Gastroesophageal sphincter (tissue), 4 donors: Measurements from ENCODE around the gene NBAS. TPM values are rescaled to one million over a fixed set of nuclear protein-coding genes. Genes with fewer than 3 reads are reported as not detected.

Experiments used
- ATAC-seq: fragments of 150-250 bp; one replicate; pipeline ENCODE4 v1.9.1; 2016; ENCODE audit warnings: mild to moderate bottlenecking, moderate library complexity
- H3K27ac ChIP-seq, 4 donors: fragments of 200-600 bp; sonication (generic) in 3 of 4; 1 replicate in 3 of 4; 2 replicates in 1 of 4; pipeline ENCODE4 v1.5.1; 2016 to 2019
- H3K27me3 ChIP-seq: fragments of 200-600 bp; sonication (generic); one replicate; pipeline ENCODE4 v1.5.1; 2019
- H3K36me3 ChIP-seq, 2 donors: fragments of 200-600 bp; sonication (generic); one replicate each; pipeline ENCODE4 v1.5.1; 2019; ENCODE audit warnings: control low read depth in 1 of 2
- H3K4me1 ChIP-seq, 3 donors: fragments of 200-600 bp; sonication (generic); 1 replicate in 2 of 3; 2 replicates in 1 of 3; pipeline ENCODE4 v1.5.1; 2016 to 2019; ENCODE audit warnings: control low read depth in 2 of 3
- H3K4me3 ChIP-seq, 2 donors: fragments of 200-600 bp; sonication (generic); one replicate each; pipeline ENCODE4 v1.5.1; 2019; ENCODE audit warnings: mild to moderate bottlenecking in 1 of 2, moderate library complexity in 1 of 2
- H3K9me3 ChIP-seq, 3 donors: fragments of 200-600 bp; sonication (generic); one replicate each; pipeline ENCODE4 v1.5.1; 2017 to 2019; ENCODE audit warnings: control low read depth in 2 of 3
- CTCF ChIP-seq, 4 experiments: fragments of 200-600 bp in 2 of 4; fragments of 450-650 bp in 2 of 4; sonication (generic) in 1 of 4; IDR thresholded peaks; one replicate each; pipeline ENCODE4 v1.5.1; 2017 to 2019; ENCODE audit warnings: antibody characterized with exemption in 4 of 4, mild to moderate bottlenecking in 2 of 4, moderate library complexity in 2 of 4
- EP300 ChIP-seq: sonication (generic); formaldehyde crosslinking; IDR thresholded peaks from one replicate; pipeline ENCODE4 v1.6.1; 2017; ENCODE audit warnings: antibody characterized with exemption, mild to moderate bottlenecking
- POLR2A ChIP-seq, 2 donors: fragments of 450-650 bp; IDR thresholded peaks; one replicate each; pipeline ENCODE4 v1.6.1; 2017; ENCODE audit warnings: antibody characterized with exemption in 2 of 2, mild to moderate bottlenecking in 2 of 2, moderate library complexity in 1 of 2
- POLR2AphosphoS5 ChIP-seq: sonication (generic); formaldehyde crosslinking; IDR thresholded peaks from one replicate; pipeline ENCODE4 v1.6.1; 2017; ENCODE audit warnings: antibody characterized with exemption
- WGBS, 2 donors: methylation state at CpG; one replicate each; pipeline ENCODE4 v1.1.5; 2018; ENCODE audit warnings: low coverage in 1 of 2; 5-methylcytosine and 5-hydroxymethylcytosine counted together
- total RNA-seq, 4 donors: library from RNA; depleted of rRNA; stranded (reverse); fragments of >200 nt; gene quantifications; one replicate each; pipeline ENCODE4 v1.1.0, GENCODE V29; 2016

NBAS gene
- total RNA-seq, 4 donors from 2014 or later, result 34.9 to 50.9 (median 40.4) TPM

GRCh38 chr2:15472876-15473275, 88.3 kb downstream of the NBAS start:
- WGBS, 2 donors, result 76 to 90% methylated on average over 4 of the region's 4 CpGs
- no peak for TF ChIP-seq POLR2A (IDR thresholded peaks at IDR 0.05)
- TF ChIP-seq POLR2AphosphoS5, result no peak
- no peak for TF ChIP-seq EP300
- TF ChIP-seq CTCF (IDR thresholded peaks at IDR 0.05), result no peak
- H3K27ac ChIP-seq, result no peak overlapping the region
- no peak for ATAC-seq
- H3K4me3 ChIP-seq, result no peak overlapping the region
- H3K27me3 ChIP-seq, result no peaks in the 10 kb centered on the region
- H3K36me3 ChIP-seq, result peaks cover 0 to 79% of the 10 kb centered on the region in 2 donors
- H3K4me1 ChIP-seq, result no peaks in the 10 kb centered on the region
- no peaks in the 10 kb centered on the region for H3K9me3 ChIP-seq

- 67 to 89% methylated on average over 1 of the region's 3 CpGs for WGBS, 2 donors
- Histone ChIP-seq H3K27me3 (no peaks in the 10 kb centered on the region), H3K9me3 (no peaks in the 10 kb centered on the region), H3K4me3 (no peak overlapping the region), H3K4me1 (no peaks in the 10 kb centered on the region), H3K27ac (no peak overlapping the region), H3K36me3 (peaks cover 4 to 82% of the 10 kb centered on the region in 2 donors)
- no peak for ATAC-seq
- TF ChIP-seq EP300 (no peak), POLR2A (IDR thresholded peaks at IDR 0.05) (no peak), CTCF (IDR thresholded peaks at IDR 0.05) (no peak), POLR2AphosphoS5 (no peak)
These were observed 89.0 kb downstream of the NBAS start for GRCh38 chr2:15472133-15472532.

- Histone ChIP-seq H3K4me3 (no peak overlapping the region), H3K4me1 (no peaks in the 10 kb centered on the region), H3K27me3 (no peaks in the 10 kb centered on the region), H3K9me3 (no peaks in the 10 kb centered on the region), H3K27ac (no peak overlapping the region), H3K36me3 (peaks cover 4 to 82% of the 10 kb centered on the region in 2 donors)
- TF ChIP-seq EP300, result no peak
- no peak for TF ChIP-seq POLR2A (IDR thresholded peaks at IDR 0.05)
- TF ChIP-seq POLR2AphosphoS5, result no peak
- no peak for TF ChIP-seq CTCF (IDR thresholded peaks at IDR 0.05)
- WGBS, 2 donors, result 91 to 100% methylated on average over 1 to 2 of the region's 2 CpGs
- ATAC-seq, result no peak
These were observed 89.5 kb downstream of the NBAS start for GRCh38 chr2:15471606-15472005.

- H3K36me3 ChIP-seq, result peaks cover 6 to 74% of the 10 kb centered on the region in 2 donors
- WGBS, 2 donors, result 85 to 94% methylated on average over 1 of the region's 1 CpG
- ATAC-seq, result no peak
These were observed 101.0 kb downstream of the NBAS start for GRCh38 chr2:15460112-15460620.

More at GRCh38 chr2:15460112-15460620, 101.0 kb downstream of the NBAS start:
- TF ChIP-seq CTCF (IDR thresholded peaks at IDR 0.05) (no peak), EP300 (no peak), POLR2AphosphoS5 (no peak), POLR2A (IDR thresholded peaks at IDR 0.05) (no peak)
- Histone ChIP-seq H3K27me3 (no peaks in the 10 kb centered on the region), H3K9me3 (no peaks in the 10 kb centered on the region), H3K4me3 (no peak overlapping the region), H3K27ac (no peak overlapping the region), H3K4me1 (peaks cover 0 to 20% (median 0%) of the 10 kb centered on the region in 3 donors)
